GM10266 (cell line): ENCODE measurements around the gene GHR.

Experiments used
- DNase-seq: peaks from one replicate; pipeline ENCODE4 v3.0.0; 2012; ENCODE audit errors: extremely low spot score
- TF ChIP-seq, protein P1 (sequence below): IDR thresholded peaks from 2 replicates; pipeline ENCODE4 v1.5.1; 2012; ENCODE audit warnings: mild to moderate bottlenecking, low read depth; ENCODE audit not compliant: control insufficient read depth, insufficient read depth; ENCODE audit errors: missing control alignments

Gene GHR

DNA sequence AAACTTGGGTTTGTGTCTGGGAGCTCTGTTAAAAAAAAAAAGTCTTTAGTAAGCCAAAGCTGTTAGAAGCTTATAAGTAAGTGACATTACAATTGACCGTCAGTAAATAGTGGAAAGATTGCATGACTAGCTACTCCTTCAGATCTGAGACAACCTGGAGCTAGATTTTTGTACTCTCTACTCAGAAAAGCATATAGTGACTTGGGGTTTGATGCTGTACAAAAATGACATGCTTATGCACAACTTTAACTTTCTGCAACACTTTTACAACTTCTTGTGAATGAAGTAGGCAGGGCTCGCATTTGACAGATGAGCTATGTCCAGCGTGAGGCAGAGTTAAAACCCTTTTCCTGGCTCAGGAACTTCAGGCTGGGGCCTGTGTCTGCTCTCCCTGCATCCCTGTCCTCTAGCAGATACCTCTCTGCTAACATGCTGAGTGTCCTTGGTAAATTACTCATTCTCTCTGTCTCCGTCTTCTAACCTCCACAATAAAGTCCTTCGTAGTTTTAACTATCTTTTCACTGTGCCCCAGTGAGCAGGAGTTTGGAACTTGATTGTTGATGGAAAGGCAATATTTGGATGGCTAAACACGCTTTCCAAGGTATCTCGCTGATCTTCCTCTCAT, 471 bp upstream of the GHR start:
- no peak for DNase-seq
- TF ChIP-seq, protein P1, sequence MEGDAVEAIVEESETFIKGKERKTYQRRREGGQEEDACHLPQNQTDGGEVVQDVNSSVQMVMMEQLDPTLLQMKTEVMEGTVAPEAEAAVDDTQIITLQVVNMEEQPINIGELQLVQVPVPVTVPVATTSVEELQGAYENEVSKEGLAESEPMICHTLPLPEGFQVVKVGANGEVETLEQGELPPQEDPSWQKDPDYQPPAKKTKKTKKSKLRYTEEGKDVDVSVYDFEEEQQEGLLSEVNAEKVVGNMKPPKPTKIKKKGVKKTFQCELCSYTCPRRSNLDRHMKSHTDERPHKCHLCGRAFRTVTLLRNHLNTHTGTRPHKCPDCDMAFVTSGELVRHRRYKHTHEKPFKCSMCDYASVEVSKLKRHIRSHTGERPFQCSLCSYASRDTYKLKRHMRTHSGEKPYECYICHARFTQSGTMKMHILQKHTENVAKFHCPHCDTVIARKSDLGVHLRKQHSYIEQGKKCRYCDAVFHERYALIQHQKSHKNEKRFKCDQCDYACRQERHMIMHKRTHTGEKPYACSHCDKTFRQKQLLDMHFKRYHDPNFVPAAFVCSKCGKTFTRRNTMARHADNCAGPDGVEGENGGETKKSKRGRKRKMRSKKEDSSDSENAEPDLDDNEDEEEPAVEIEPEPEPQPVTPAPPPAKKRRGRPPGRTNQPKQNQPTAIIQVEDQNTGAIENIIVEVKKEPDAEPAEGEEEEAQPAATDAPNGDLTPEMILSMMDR = no peak

DNA sequence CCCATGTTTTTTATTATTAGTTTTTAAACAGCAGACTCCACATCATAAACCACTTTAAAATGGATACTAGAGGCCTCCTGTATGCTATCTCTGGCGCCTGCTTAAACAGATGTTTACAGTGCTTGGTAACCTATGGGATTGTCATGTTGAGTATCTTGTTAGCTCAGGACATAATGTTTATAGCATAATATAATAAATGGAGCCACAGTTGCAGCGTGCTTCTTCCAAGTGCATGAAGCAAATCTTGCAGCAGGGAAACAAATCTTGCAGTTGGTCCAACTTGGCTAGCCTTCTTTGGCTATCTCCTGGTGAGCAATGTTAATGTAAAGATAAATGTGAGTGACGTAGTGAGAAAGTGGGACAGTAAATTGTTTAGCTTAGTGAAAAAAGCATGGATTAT, 2.8 kb downstream of the GHR start:
- TF ChIP-seq, protein P1 = no peak
- DNase-seq = no peak

DNA sequence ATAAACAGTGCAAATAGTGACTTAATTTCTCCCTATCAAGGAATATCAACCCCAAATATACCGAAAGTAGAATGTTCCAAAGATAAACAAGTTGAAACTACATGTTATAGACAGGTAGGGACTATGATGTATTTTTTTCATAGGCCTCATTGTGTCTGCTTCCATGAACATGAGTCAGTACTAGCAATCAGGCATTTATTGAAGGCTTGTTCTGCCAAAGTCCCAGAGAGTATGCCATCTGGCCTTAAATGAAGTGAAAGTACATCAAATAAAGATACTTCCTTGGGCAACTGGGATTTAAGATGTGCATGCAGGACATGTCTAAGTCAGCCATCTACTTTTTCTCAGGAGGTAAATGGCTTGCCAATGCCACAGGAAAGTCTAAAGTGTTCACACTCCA, 6.5 kb downstream of the GHR start:
- TF ChIP-seq, protein P1 = no peak
- DNase-seq = no peak

GRCh38 chr5:42434047-42434724, 10.9 kb downstream of the GHR start:
- TF ChIP-seq, protein P1 = no peak
- no peak for DNase-seq

DNA sequence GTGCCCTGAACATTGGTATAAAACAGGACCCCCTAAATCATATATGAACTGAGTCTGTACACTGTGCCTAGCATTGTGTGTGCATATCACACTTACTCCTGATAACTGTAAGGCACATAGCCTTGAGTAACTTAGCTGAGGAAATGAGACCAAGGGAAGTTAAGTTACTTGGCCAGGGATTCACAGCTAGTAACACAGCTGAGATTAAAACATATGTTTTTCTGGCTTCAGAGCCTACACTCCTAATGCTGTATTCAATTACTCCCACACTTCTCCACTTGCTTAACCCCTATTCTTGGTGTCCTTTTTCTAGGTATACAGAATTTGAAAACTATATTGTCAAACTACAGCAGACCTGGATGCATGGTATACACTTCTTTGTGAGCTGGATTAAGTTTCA, 12.8 kb downstream of the GHR start:
- DNase-seq = no peak
- TF ChIP-seq, protein P1 = no peak

DNA sequence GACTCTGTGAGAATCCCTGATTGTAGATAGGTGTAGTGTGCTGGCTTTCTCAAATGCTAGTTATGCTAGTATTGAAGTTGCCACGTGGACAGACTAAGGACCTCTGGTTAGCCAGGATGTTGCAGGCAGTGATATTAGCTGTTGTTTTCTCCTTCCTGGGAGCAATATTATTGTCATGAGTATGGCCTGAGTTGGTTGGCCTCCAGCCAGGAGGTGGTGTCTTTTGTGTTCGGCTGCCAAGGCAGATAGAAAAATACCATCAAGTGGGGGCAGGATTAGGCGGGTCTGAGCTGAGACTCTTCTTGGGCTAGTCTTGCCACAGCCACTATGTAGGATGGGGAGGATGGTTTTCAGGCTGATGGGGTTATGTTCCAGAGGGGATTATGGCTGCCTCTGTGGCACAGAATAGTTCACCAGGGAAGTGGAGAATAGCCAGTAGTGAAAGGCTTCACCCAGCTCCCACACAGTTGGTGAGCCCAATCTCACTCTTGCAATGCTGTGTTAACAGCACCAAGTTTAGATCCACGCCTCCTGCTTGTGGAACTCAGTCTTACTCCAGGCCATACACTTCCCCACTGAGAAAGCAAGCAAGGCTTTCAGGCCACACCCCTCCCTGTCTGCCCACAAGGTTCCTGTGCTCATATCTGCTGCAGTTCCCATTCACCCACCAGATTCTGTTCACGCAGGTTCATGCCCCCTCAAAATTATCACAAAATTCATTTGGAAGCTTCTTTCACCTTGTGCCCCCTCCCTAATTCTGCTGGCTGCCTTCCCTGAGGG, 31.2 kb downstream of the GHR start:
- TF ChIP-seq, protein P1 = no peak
- no peak for DNase-seq

DNA sequence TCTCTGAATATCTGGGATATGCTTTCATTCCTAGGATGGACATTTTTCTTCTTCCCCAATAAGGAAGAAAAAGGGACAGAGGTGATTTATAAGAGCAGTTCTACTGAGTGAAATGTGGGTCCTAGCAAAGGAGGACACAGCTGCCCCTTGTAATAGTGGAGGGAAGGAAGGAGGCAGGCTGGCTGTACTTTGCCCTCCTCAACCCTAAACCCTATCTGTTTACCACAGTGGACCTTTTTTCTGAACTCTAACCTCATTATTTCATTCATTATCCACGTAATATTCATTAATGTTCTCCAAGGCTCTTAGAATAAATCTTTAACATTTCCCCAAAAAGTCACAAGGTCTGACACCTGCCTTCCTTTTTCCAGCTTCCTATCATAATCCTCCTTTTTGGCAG, 37.8 kb downstream of the GHR start:
- no peak for DNase-seq
- TF ChIP-seq, protein P1 = no peak
